ENCODE results near the gene SLC39A1.

GRCh38 chr1:154012129-154012528, 48.8 kb upstream of the SLC39A1 start:
- no peak for TF ChIP-seq CTCF (IDR thresholded peaks at IDR 0.05)
- no peak for TF ChIP-seq POLR2A (IDR thresholded peaks at IDR 0.05)
